LNCaP clone FGC (cell line): ENCODE measurements around the gene RANBP17.

Experiments used
- DNase-seq: peaks from one replicate; pipeline ENCODE4 v3.0.0-alpha.2; 2011; ENCODE audit warnings: low read depth
- H3K4me3 ChIP-seq: 2 replicates; pipeline ENCODE4 v1.5.1; 2011; ENCODE audit warnings: mild to moderate bottlenecking, low read depth, low read length, control low read depth
- TF ChIP-seq, protein P1 (sequence below): IDR thresholded peaks from 2 replicates; pipeline ENCODE4 v1.5.1; 2012; ENCODE audit warnings: mild to moderate bottlenecking; ENCODE audit not compliant: control insufficient read depth, insufficient read depth; ENCODE audit errors: extremely low read depth

The RANBP17 gene

DNA sequence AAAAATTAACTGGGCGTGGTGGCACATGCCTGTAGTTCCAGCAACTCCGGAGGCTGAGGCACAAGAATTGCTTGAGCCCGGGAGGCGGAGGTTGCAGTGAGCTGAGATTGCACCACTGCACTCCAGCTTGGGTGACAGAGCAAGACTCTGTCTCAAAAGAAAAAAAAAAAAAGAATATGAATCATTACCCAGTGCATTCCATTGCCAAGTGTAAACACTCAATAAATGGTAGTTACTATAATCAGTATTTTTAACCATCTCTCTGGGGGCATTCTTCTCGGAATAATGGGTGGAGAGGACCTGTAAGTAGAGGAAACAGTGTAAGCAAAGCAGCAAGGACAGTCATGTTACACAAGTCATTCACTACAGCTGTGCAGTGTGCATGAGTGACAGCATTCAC, 13.8 kb upstream of the RANBP17 start:
- DNase-seq, result no peak
- H3K4me3 ChIP-seq, result no peak overlapping the region
- TF ChIP-seq, protein P1, sequence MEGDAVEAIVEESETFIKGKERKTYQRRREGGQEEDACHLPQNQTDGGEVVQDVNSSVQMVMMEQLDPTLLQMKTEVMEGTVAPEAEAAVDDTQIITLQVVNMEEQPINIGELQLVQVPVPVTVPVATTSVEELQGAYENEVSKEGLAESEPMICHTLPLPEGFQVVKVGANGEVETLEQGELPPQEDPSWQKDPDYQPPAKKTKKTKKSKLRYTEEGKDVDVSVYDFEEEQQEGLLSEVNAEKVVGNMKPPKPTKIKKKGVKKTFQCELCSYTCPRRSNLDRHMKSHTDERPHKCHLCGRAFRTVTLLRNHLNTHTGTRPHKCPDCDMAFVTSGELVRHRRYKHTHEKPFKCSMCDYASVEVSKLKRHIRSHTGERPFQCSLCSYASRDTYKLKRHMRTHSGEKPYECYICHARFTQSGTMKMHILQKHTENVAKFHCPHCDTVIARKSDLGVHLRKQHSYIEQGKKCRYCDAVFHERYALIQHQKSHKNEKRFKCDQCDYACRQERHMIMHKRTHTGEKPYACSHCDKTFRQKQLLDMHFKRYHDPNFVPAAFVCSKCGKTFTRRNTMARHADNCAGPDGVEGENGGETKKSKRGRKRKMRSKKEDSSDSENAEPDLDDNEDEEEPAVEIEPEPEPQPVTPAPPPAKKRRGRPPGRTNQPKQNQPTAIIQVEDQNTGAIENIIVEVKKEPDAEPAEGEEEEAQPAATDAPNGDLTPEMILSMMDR, result no peak

DNA sequence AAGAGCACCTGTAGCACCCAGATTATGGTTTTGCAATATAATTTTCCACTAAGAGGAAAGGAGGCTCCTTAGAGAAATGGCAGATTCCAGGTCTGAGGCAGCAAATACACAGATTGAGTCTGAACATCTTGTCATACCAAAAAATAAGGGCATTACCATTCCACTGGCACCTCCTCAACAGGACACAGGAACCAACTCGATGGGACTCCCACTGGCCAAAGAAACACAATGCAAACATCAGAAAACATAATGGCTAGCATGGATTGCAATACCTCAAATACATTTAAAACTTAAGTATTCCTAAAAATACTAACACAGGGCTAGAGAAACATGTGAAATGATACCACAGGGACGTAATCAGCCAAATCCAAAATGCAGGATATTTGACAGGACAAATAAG, 12.4 kb upstream of the RANBP17 start:
- H3K4me3 ChIP-seq, result no peak overlapping the region
- TF ChIP-seq, protein P1, result no peak
- no peak for DNase-seq

DNA sequence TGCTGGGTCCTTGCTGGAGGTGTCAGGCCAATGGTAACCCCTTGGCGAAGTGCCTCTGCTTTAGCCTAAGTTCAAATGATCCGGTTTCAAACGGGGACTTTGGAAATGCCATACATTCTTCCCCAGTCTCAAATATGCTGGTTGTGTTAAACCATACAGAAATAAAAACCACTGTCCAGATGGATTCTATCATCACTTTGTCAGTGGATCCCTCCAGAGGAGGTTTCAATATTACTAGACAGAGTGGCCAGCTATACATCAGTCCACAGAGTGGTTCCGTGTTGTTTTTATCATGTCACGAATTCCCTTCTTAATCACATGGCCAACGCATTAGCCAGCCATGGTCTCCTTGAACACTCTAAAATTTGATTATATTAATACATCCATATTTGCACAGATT, 7.3 kb upstream of the RANBP17 start:
- TF ChIP-seq, protein P1, result no peak
- no peak overlapping the region for H3K4me3 ChIP-seq
- no peak for DNase-seq

GRCh38 chr5:170857066-170857465, 4.8 kb upstream of the RANBP17 start:
- TF ChIP-seq, protein P1, result no peak
- no peak overlapping the region for H3K4me3 ChIP-seq
- DNase-seq, result no peak

- no peak for DNase-seq
- H3K4me3 ChIP-seq, result no peak overlapping the region
- TF ChIP-seq, protein P1, result no peak
These were observed 1.4 kb upstream of the RANBP17 start for GRCh38 chr5:170860415-170860814.

- TF ChIP-seq, protein P1, result no peak
- peak overlapping the region; percentile 12; the same call in 1 of the 2 replicates for H3K4me3 ChIP-seq
- no peak for DNase-seq
These were observed 776 bp upstream of the RANBP17 start for GRCh38 chr5:170860818-170861666.

GRCh38 chr5:170861667-170861916, 226 bp upstream of the RANBP17 start:
- TF ChIP-seq, protein P1, result no peak
- DNase-seq, result no peak
- peak overlapping the region; percentile 12; the same call in 1 of the 2 replicates for H3K4me3 ChIP-seq
